Progenitor cell of endocrine pancreas (in vitro differentiated cells): ENCODE data around the gene ZNF580. TPM values are rescaled to one million over a fixed set of nuclear protein-coding genes. Genes with fewer than 3 reads are reported as not detected.

Experiments
- DNase-seq: peaks from one replicate; pipeline ENCODE4 v3.0.0; 2021; ENCODE audit warnings: low spot score; ENCODE audit not compliant: unreplicated experiment
- H3K27ac Mint-ChIP-seq: 2 replicates; pipeline ENCODE4 v1.8.0; 2021; ENCODE audit warnings: mild to moderate bottlenecking, moderate library complexity, mixed read lengths
- H3K27me3 Mint-ChIP-seq: 2 replicates; pipeline ENCODE4 v1.8.0; 2021; ENCODE audit warnings: mixed read lengths
- H3K36me3 Mint-ChIP-seq: 2 replicates; pipeline ENCODE4 v1.8.0; 2022; ENCODE audit warnings: mixed read lengths; ENCODE audit not compliant: insufficient read depth
- H3K4me1 Mint-ChIP-seq: 2 replicates; pipeline ENCODE4 v1.8.0; 2021; ENCODE audit warnings: low read depth, mixed read lengths
- H3K4me3 Mint-ChIP-seq: 2 replicates; pipeline ENCODE4 v1.8.0; 2021; ENCODE audit warnings: low read depth, mild to moderate bottlenecking, moderate library complexity, mixed read lengths
- H3K9me3 Mint-ChIP-seq: 2 replicates; pipeline ENCODE4 v1.8.0; 2021; ENCODE audit warnings: low read depth, mixed read lengths
- total RNA-seq: library from RNA; stranded (reverse); gene quantifications from 2 replicates; pipeline ENCODE4 v1.2.1, GENCODE V29; 2021
- TF ChIP-seq, protein P1 (sequence below): fragments of 200-600 bp; sonication (generic); IDR thresholded peaks from one replicate; pipeline ENCODE4 v1.5.0; 2021; ENCODE audit warnings: antibody characterized with exemption, mild to moderate bottlenecking; ENCODE audit not compliant: unreplicated experiment

Gene ZNF580
- total RNA-seq, 1 donor from 2014 or later = 45.9 TPM

DNA sequence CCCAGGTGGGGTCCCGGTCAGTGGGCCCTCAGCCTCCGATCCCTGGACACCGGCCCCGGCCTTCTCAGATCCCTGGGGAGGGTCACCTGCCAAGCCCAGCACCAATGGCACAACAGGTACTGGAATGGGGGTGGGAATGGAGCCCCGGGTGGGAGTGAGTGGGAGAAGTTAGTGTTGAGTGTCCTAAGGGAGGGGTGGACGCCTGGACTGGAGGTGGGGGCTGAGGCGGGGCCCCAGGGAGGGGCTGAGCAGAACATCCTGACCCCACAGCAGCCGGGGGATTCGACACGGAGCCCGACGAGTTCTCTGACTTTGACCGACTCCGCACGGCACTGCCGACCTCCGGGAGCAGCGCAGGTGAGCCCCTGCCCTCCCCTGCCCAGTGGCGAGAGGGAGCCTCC is 51.9 kb downstream of the ZNF580 start:
- Mint-ChIP-seq H3K27ac (no peak overlapping the region), H3K27me3 (no peaks in the 10 kb centered on the region), H3K36me3 (peaks cover 8% of the 10 kb centered on the region), H3K4me1 (no peaks in the 10 kb centered on the region), H3K9me3 (no peaks in the 10 kb centered on the region), H3K4me3 (no peak overlapping the region)
- TF ChIP-seq, protein P1, sequence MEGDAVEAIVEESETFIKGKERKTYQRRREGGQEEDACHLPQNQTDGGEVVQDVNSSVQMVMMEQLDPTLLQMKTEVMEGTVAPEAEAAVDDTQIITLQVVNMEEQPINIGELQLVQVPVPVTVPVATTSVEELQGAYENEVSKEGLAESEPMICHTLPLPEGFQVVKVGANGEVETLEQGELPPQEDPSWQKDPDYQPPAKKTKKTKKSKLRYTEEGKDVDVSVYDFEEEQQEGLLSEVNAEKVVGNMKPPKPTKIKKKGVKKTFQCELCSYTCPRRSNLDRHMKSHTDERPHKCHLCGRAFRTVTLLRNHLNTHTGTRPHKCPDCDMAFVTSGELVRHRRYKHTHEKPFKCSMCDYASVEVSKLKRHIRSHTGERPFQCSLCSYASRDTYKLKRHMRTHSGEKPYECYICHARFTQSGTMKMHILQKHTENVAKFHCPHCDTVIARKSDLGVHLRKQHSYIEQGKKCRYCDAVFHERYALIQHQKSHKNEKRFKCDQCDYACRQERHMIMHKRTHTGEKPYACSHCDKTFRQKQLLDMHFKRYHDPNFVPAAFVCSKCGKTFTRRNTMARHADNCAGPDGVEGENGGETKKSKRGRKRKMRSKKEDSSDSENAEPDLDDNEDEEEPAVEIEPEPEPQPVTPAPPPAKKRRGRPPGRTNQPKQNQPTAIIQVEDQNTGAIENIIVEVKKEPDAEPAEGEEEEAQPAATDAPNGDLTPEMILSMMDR = no peak
- no peak for DNase-seq

Other genes with a start within 250 kb of the ZNF580 start
- 69.9 and 77.2 TPM in 2 replicates for gene UBE2S, start 233.2 kb upstream of the ZNF580 start, total RNA-seq
- 0.10 TPM in 1 of 2 replicates, not detected in the other for gene SHISA7, start 197.7 kb upstream of the ZNF580 start, total RNA-seq
- gene ISOC2, start 179.4 kb upstream of the ZNF580 start, total RNA-seq = 36.3 and 36.6 TPM in 2 replicates
- gene C19orf85, start 176.3 kb upstream of the ZNF580 start, total RNA-seq = not detected in 2 replicates
- gene ZNF628, start 164.4 kb upstream of the ZNF580 start, total RNA-seq = 12.9 and 16.8 TPM in 2 replicates
- 62.6 and 69.7 TPM in 2 replicates for gene NAT14, start 155.8 kb upstream of the ZNF580 start, total RNA-seq
- 1.1 and 1.6 TPM in 2 replicates for gene SSC5D, start 152.6 kb upstream of the ZNF580 start, total RNA-seq
- gene SBK2, start 103.9 kb upstream of the ZNF580 start, total RNA-seq = 1.9 and 2.3 TPM in 2 replicates
- 0.64 TPM in 1 of 2 replicates, not detected in the other for gene SBK3, start 95.5 kb upstream of the ZNF580 start, total RNA-seq
- gene ZNF579, start 60.2 kb upstream of the ZNF580 start, total RNA-seq = 26.6 and 29.1 TPM in 2 replicates
- 35.5 and 39.0 TPM in 2 replicates for gene FIZ1, start 41.5 kb upstream of the ZNF580 start, total RNA-seq
- gene ZNF524, start 40.7 kb upstream of the ZNF580 start, total RNA-seq = 7.9 and 8.5 TPM in 2 replicates
- gene ZNF865, start 35.4 kb upstream of the ZNF580 start, total RNA-seq = 19.0 and 19.9 TPM in 2 replicates
- 14.6 and 15.3 TPM in 2 replicates for gene ZNF784, start 16.4 kb upstream of the ZNF580 start, total RNA-seq
- 38.8 and 40.1 TPM in 2 replicates for gene ZNF581, start 2.6 kb downstream of the ZNF580 start, total RNA-seq
- 23.0 and 23.9 TPM in 2 replicates for gene CCDC106, start 7.2 kb downstream of the ZNF580 start, total RNA-seq
- gene U2AF2, start 14.0 kb downstream of the ZNF580 start, total RNA-seq = 275 and 281 TPM in 2 replicates
- 115 and 118 TPM in 2 replicates for gene EPN1, start 34.2 kb downstream of the ZNF580 start, total RNA-seq
- gene NLRP9, start 97.4 kb downstream of the ZNF580 start, total RNA-seq = not detected in 2 replicates
- not detected in 2 replicates for gene RFPL4A, start 118.1 kb downstream of the ZNF580 start, total RNA-seq
- gene RFPL4AL1, start 128.1 kb downstream of the ZNF580 start, total RNA-seq = not detected in 2 replicates
- gene NLRP11, start 191.0 kb downstream of the ZNF580 start, total RNA-seq = not detected in 2 replicates
- gene NLRP4, start 195.5 kb downstream of the ZNF580 start, total RNA-seq = not detected in 2 replicates